WTC11 (cell line): ENCODE data around the gene VEGFB. TPM values are rescaled to one million over a fixed set of nuclear protein-coding genes. Genes with fewer than 3 reads are reported as not detected.

ENCODE experiments used
- ATAC-seq: fragments of 200-7000 bp; cut with Tn5 transposase; 2 replicates; pipeline ENCODE4 v1.10.0; 2021; ENCODE audit warnings: mild to moderate bottlenecking, moderate library complexity
- CTCF ChIA-PET: fragments of 300-600 bp; sonication (Branson Sonifier 250); formaldehyde crosslinking; loops from one replicate; lab custom pipeline; 2021; ENCODE audit warnings: antibody characterized with exemption; lab: Charles Lee
- POLR2A ChIA-PET: fragments of 350-600 bp; sonication (Branson Sonifier 250); formaldehyde crosslinking; loops from one replicate; lab custom pipeline; 2021; ENCODE audit warnings: antibody characterized with exemption; lab: Charles Lee
- DNase-seq: peaks from one replicate; pipeline ENCODE4 v3.0.0; 2021; ENCODE audit warnings: low spot score
- H3K27ac Mint-ChIP-seq: 2 replicates; pipeline ENCODE4 v1.8.0; 2021; ENCODE audit warnings: mixed read lengths
- H3K27me3 Mint-ChIP-seq: 2 replicates; pipeline ENCODE4 v1.8.0; 2021; ENCODE audit warnings: low read depth, mild to moderate bottlenecking, moderate library complexity, mixed read lengths
- H3K36me3 Mint-ChIP-seq: 2 replicates; pipeline ENCODE4 v1.8.0; 2021; ENCODE audit warnings: mixed read lengths
- H3K4me1 Mint-ChIP-seq: 2 replicates; pipeline ENCODE4 v1.8.0; 2022; ENCODE audit warnings: mixed read lengths
- H3K4me3 Mint-ChIP-seq: 2 replicates; pipeline ENCODE4 v1.8.0; 2021; ENCODE audit warnings: mild to moderate bottlenecking, moderate library complexity, mixed read lengths
- H3K9me3 Mint-ChIP-seq: 2 replicates; pipeline ENCODE4 v1.8.0; 2021; ENCODE audit warnings: mixed read lengths
- FOXP1 ChIP-seq: sonication (generic); formaldehyde crosslinking; IDR thresholded peaks from 2 replicates; pipeline ENCODE4 v1.8.0; 2022; ENCODE audit warnings: missing genetic modification reagents, mild to moderate bottlenecking, moderate library complexity, borderline replicate concordance
- MXD4 ChIP-seq: fragments of 250-450 bp; sonication (Bioruptor Pico); IDR thresholded peaks from 2 replicates; pipeline ENCODE4 v1.8.0; 2021; ENCODE audit warnings: mild to moderate bottlenecking, moderate library complexity, borderline replicate concordance
- NR2C2 ChIP-seq: sonication (generic); formaldehyde crosslinking; IDR thresholded peaks from 2 replicates; pipeline ENCODE4 v1.8.0; 2022; ENCODE audit warnings: mild to moderate bottlenecking, missing genetic modification reagents
- RORB ChIP-seq: fragments of 250-450 bp; sonication (Bioruptor Pico); IDR thresholded peaks from 2 replicates; pipeline ENCODE4 v1.9.0; 2021; ENCODE audit warnings: mild to moderate bottlenecking
- SMAD4 ChIP-seq: sonication (generic); formaldehyde crosslinking; IDR thresholded peaks from 2 replicates; pipeline ENCODE4 v1.8.0; 2022; ENCODE audit warnings: mild to moderate bottlenecking, missing genetic modification reagents
- TCF7 ChIP-seq: sonication (generic); formaldehyde crosslinking; IDR thresholded peaks from 2 replicates; pipeline ENCODE4 v1.8.0; 2022; ENCODE audit warnings: mild to moderate bottlenecking, low read depth, missing genetic modification reagents, moderate library complexity
- TEAD1 ChIP-seq: sonication (generic); formaldehyde crosslinking; IDR thresholded peaks from 2 replicates; pipeline ENCODE4 v1.8.0; 2022; ENCODE audit warnings: mild to moderate bottlenecking, missing genetic modification reagents
- TP53 ChIP-seq: sonication (generic); formaldehyde crosslinking; IDR thresholded peaks from 2 replicates; pipeline ENCODE4 v1.8.1; 2023; ENCODE audit warnings: mild to moderate bottlenecking, missing genetic modification reagents
- ZBTB21 ChIP-seq: sonication (generic); formaldehyde crosslinking; IDR thresholded peaks from 2 replicates; pipeline ENCODE4 v1.8.1; 2023; ENCODE audit warnings: mild to moderate bottlenecking, missing genetic modification reagents, borderline replicate concordance
- ZNF121 ChIP-seq: sonication (generic); formaldehyde crosslinking; IDR thresholded peaks from 2 replicates; pipeline ENCODE4 v1.8.0; 2023; ENCODE audit warnings: missing genetic modification reagents
- ZNF263 ChIP-seq: sonication (generic); formaldehyde crosslinking; IDR thresholded peaks from 2 replicates; pipeline ENCODE4 v1.8.1; 2022; ENCODE audit warnings: low read depth, mild to moderate bottlenecking, moderate library complexity, missing genetic modification reagents
- ZNF416 ChIP-seq: fragments of 250-450 bp; sonication (Bioruptor Pico); IDR thresholded peaks from 2 replicates; pipeline ENCODE4 v1.9.0; 2021; ENCODE audit warnings: mild to moderate bottlenecking, inconsistent platforms
- total RNA-seq: library from RNA; stranded (reverse); gene quantifications from 3 replicates; pipeline ENCODE4 v1.2.3, GENCODE V29; 2021
- TF ChIP-seq, protein P1 (sequence below): sonication (generic); formaldehyde crosslinking; IDR thresholded peaks from 2 replicates; pipeline ENCODE4 v1.8.1; 2022; ENCODE audit warnings: low read depth, missing genetic modification reagents, borderline replicate concordance
- TF ChIP-seq, protein P2 (sequence below): fragments of 250-450 bp; sonication (Bioruptor Pico); IDR thresholded peaks from 2 replicates; pipeline ENCODE4 v1.9.0; 2021; ENCODE audit warnings: mild to moderate bottlenecking
- TF ChIP-seq, protein P3 (sequence below): sonication (generic); formaldehyde crosslinking; IDR thresholded peaks from 2 replicates; pipeline ENCODE4 v1.8.1; 2023; ENCODE audit warnings: mild to moderate bottlenecking, missing genetic modification reagents, borderline replicate concordance
- TF ChIP-seq, protein P4 (sequence below): sonication (generic); formaldehyde crosslinking; IDR thresholded peaks from 2 replicates; pipeline ENCODE4 v1.8.1; 2022; ENCODE audit warnings: low read depth, mild to moderate bottlenecking, moderate library complexity, missing genetic modification reagents, borderline replicate concordance
- TF ChIP-seq, protein P5 (sequence below): sonication (generic); formaldehyde crosslinking; IDR thresholded peaks from 2 replicates; pipeline ENCODE4 v1.8.0; 2022; ENCODE audit warnings: mild to moderate bottlenecking, missing genetic modification reagents
- TF ChIP-seq, protein P6 (sequence below): fragments of 250-450 bp; sonication (Bioruptor Pico); IDR thresholded peaks from 2 replicates; pipeline ENCODE4 v2.1.2; 2022; ENCODE audit warnings: mild to moderate bottlenecking, moderate library complexity

The VEGFB gene
- total RNA-seq, 1 experiment from 2014 or later = 51.7 TPM

DNA sequence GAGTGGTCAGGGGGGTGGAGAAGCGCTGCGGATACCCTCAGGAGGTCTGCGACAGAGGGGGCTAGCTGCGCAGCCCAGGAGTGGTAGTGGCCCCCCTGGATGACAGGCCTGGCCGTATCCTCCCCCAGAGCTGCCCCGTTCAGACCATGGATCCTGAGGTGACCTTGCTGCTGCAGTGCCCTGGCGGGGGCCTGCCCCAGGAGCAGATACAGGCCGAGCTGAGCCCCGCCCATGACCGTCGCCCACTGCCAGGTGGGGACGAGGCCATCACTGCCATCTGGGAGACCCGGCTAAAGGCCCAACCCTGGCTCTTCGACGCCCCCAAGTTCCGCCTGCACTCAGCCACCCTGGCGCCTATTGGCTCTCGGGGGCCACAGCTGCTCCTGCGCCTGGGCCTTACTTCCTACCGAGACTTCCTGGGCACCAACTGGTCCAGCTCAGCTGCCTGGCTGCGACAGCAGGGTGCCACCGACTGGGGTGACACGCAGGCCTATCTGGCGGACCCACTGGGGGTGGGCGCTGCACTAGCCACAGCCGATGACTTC is 7.8 kb upstream of the VEGFB start:
- CTCF ChIA-PET = interaction anchor here (0.6 to 3.8 kb wide), 18 partner anchors 9 to 130 kb away, joined by 3 to 27 read pairs (median 5); partner anchors contain the start of genes ESRRA, FERMT3, MACROD1 and PLCB3
- peak overlapping the region; percentile 81 for H3K4me3 Mint-ChIP-seq

DNA sequence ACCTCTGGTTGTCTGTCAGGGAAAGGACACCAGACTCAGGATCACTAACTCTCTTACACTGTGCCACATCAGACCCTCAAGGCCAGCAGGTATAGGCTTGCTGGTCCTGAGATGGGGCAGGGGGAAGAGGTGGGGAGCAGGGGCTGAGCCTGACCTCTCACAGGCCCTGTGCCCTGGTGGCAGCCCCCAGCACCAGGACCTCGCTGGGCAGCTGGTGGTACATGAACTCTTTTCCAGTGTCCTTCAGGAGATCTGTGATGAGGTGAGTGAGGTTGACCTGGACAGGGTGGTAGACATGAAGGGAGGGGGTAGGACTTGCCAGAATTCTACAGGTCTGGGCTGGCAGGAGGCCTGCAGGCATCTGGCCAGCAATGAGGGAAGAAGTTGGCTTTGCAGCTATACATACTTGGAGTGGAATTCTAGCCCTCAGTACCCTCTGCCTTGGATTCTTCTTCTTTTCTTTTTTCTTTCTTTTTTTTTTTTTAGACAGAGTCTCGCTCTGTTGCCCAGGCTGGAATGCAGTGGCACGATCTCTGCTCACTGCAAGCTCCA is 6.9 kb upstream of the VEGFB start:
- Mint-ChIP-seq H3K4me1 (peaks cover 34% of the 10 kb centered on the region), H3K27me3 (peaks cover 7% of the 10 kb centered on the region), H3K4me3 (peak overlapping the region; percentile 81), H3K27ac (no peak overlapping the region), H3K36me3 (no peaks in the 10 kb centered on the region), H3K9me3 (no peaks in the 10 kb centered on the region)
- DNase-seq (no peak), ATAC-seq (no peak)
- no peak for TF ChIP-seq SMAD4 (CRISPR knock-in tag)
- TF ChIP-seq TP53 (CRISPR knock-in tag) = no peak
- TF ChIP-seq RORB (CRISPR knock-in tag) = no peak
- TF ChIP-seq, protein P1, sequence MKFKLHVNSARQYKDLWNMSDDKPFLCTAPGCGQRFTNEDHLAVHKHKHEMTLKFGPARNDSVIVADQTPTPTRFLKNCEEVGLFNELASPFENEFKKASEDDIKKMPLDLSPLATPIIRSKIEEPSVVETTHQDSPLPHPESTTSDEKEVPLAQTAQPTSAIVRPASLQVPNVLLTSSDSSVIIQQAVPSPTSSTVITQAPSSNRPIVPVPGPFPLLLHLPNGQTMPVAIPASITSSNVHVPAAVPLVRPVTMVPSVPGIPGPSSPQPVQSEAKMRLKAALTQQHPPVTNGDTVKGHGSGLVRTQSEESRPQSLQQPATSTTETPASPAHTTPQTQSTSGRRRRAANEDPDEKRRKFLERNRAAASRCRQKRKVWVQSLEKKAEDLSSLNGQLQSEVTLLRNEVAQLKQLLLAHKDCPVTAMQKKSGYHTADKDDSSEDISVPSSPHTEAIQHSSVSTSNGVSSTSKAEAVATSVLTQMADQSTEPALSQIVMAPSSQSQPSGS (CRISPR knock-in tag) = no peak
- TF ChIP-seq, protein P2, sequence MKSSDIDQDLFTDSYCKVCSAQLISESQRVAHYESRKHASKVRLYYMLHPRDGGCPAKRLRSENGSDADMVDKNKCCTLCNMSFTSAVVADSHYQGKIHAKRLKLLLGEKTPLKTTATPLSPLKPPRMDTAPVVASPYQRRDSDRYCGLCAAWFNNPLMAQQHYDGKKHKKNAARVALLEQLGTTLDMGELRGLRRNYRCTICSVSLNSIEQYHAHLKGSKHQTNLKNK (CRISPR knock-in tag) = no peak
- CTCF ChIA-PET = interaction anchor here (0.6 to 3.8 kb wide), 5 partner anchors 10 to 198 kb away, joined by 3 to 27 read pairs (median 15); partner anchors contain the start of gene FERMT3
- POLR2A ChIA-PET = interaction anchor here (1.4 to 1.9 kb wide), 3 partner anchors 16 to 73 kb away, joined by 3 to 5 read pairs (median 4); partner anchors contain the start of gene PPP1R14B

More for the DNA sequence above, 7.8 kb upstream of the VEGFB start:
- Mint-ChIP-seq H3K27me3 (no peaks in the 10 kb centered on the region), H3K27ac (no peak overlapping the region), H3K4me1 (peaks cover 28% of the 10 kb centered on the region), H3K36me3 (no peaks in the 10 kb centered on the region), H3K9me3 (no peaks in the 10 kb centered on the region)
- peak; percentile 3 for ATAC-seq
- TF ChIP-seq, protein P3, sequence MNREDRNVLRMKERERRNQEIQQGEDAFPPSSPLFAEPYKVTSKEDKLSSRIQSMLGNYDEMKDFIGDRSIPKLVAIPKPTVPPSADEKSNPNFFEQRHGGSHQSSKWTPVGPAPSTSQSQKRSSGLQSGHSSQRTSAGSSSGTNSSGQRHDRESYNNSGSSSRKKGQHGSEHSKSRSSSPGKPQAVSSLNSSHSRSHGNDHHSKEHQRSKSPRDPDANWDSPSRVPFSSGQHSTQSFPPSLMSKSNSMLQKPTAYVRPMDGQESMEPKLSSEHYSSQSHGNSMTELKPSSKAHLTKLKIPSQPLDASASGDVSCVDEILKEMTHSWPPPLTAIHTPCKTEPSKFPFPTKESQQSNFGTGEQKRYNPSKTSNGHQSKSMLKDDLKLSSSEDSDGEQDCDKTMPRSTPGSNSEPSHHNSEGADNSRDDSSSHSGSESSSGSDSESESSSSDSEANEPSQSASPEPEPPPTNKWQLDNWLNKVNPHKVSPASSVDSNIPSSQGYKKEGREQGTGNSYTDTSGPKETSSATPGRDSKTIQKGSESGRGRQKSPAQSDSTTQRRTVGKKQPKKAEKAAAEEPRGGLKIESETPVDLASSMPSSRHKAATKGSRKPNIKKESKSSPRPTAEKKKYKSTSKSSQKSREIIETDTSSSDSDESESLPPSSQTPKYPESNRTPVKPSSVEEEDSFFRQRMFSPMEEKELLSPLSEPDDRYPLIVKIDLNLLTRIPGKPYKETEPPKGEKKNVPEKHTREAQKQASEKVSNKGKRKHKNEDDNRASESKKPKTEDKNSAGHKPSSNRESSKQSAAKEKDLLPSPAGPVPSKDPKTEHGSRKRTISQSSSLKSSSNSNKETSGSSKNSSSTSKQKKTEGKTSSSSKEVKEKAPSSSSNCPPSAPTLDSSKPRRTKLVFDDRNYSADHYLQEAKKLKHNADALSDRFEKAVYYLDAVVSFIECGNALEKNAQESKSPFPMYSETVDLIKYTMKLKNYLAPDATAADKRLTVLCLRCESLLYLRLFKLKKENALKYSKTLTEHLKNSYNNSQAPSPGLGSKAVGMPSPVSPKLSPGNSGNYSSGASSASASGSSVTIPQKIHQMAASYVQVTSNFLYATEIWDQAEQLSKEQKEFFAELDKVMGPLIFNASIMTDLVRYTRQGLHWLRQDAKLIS (CRISPR knock-in tag) = no peak
- TF ChIP-seq MXD4 = no peak
- no peak for TF ChIP-seq FOXP1
- TF ChIP-seq, protein P4, sequence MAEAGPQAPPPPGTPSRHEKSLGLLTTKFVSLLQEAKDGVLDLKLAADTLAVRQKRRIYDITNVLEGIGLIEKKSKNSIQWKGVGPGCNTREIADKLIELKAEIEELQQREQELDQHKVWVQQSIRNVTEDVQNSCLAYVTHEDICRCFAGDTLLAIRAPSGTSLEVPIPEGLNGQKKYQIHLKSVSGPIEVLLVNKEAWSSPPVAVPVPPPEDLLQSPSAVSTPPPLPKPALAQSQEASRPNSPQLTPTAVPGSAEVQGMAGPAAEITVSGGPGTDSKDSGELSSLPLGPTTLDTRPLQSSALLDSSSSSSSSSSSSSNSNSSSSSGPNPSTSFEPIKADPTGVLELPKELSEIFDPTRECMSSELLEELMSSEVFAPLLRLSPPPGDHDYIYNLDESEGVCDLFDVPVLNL (CRISPR knock-in tag) = no peak
- TF ChIP-seq, protein P5, sequence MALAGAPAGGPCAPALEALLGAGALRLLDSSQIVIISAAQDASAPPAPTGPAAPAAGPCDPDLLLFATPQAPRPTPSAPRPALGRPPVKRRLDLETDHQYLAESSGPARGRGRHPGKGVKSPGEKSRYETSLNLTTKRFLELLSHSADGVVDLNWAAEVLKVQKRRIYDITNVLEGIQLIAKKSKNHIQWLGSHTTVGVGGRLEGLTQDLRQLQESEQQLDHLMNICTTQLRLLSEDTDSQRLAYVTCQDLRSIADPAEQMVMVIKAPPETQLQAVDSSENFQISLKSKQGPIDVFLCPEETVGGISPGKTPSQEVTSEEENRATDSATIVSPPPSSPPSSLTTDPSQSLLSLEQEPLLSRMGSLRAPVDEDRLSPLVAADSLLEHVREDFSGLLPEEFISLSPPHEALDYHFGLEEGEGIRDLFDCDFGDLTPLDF (CRISPR knock-in tag) = no peak
- TF ChIP-seq ZBTB21 (CRISPR knock-in tag) = no peak
- TF ChIP-seq ZNF121 (CRISPR knock-in tag) = no peak
- no peak for TF ChIP-seq ZNF416 (CRISPR knock-in tag)
- TF ChIP-seq, protein P6, sequence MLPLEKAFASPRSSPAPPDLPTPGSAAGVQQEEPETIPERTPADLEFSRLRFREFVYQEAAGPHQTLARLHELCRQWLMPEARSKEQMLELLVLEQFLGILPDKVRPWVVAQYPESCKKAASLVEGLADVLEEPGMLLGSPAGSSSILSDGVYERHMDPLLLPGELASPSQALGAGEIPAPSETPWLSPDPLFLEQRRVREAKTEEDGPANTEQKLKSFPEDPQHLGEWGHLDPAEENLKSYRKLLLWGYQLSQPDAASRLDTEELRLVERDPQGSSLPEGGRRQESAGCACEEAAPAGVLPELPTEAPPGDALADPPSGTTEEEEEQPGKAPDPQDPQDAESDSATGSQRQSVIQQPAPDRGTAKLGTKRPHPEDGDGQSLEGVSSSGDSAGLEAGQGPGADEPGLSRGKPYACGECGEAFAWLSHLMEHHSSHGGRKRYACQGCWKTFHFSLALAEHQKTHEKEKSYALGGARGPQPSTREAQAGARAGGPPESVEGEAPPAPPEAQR (CRISPR knock-in tag) = no peak
- no peak for TF ChIP-seq TEAD1 (CRISPR knock-in tag)
- TF ChIP-seq ZNF263 (CRISPR knock-in tag) = no peak
- TF ChIP-seq TCF7 (CRISPR knock-in tag) = no peak
- TF ChIP-seq NR2C2 (CRISPR knock-in tag) = no peak
- no peak for DNase-seq
- POLR2A ChIA-PET = interaction anchor here (0.9 to 1.9 kb wide), 7 partner anchors 20 to 309 kb away, joined by 3 to 13 read pairs (median 3); partner anchors contain the start of genes FERMT3, PLCB3, PPP1R14B and RCOR2
